HepG2 (cell line): ENCODE measurements around the gene WDFY1. TPM values are rescaled to one million over a fixed set of nuclear protein-coding genes. Genes with fewer than 3 reads are reported as not detected.

Experiments used
- ASH2L ChIP-seq: fragments of 300-600, 200-600 bp; sonication (generic); IDR thresholded peaks from 2 replicates; pipeline ENCODE4 v1.7.0; 2017; ENCODE audit warnings: low read depth, mild to moderate bottlenecking, moderate library complexity, mixed read lengths, low read length; ENCODE audit not compliant: insufficient read length
- BCL6 ChIP-seq: IDR thresholded peaks from 2 replicates; pipeline ENCODE4 v1.6.1; 2016; ENCODE audit warnings: missing genetic modification reagents, missing compliant biosample characterization
- HINFP ChIP-seq: sonication (generic); formaldehyde crosslinking; IDR thresholded peaks from 2 replicates; pipeline ENCODE4 v1.4.0; 2020; ENCODE audit warnings: low read depth, mild to moderate bottlenecking, missing genetic modification reagents
- ISL2 ChIP-seq: sonication (generic); formaldehyde crosslinking; IDR thresholded peaks from 2 replicates; pipeline ENCODE4 v1.5.0; 2020; ENCODE audit warnings: missing genetic modification reagents
- KDM1A ChIP-seq: IDR thresholded peaks from 2 replicates; pipeline ENCODE4 v1.6.1; 2016; ENCODE audit warnings: missing compliant biosample characterization
- KDM2A ChIP-seq: sonication (generic); formaldehyde crosslinking; IDR thresholded peaks from 2 replicates; pipeline ENCODE4 v1.4.0; 2020; ENCODE audit warnings: low read depth, missing genetic modification reagents, borderline replicate concordance
- MED13 ChIP-seq: sonication (generic); formaldehyde crosslinking; IDR thresholded peaks from 2 replicates; pipeline ENCODE4 v1.5.0; 2020; ENCODE audit warnings: missing genetic modification reagents
- MLLT10 ChIP-seq: sonication (generic); formaldehyde crosslinking; IDR thresholded peaks from 2 replicates; pipeline ENCODE4 v1.4.0; 2020; ENCODE audit warnings: missing genetic modification reagents
- PHF21A ChIP-seq: sonication (generic); formaldehyde crosslinking; IDR thresholded peaks from 2 replicates; pipeline ENCODE4 v1.5.0; 2020; ENCODE audit warnings: mild to moderate bottlenecking, missing genetic modification reagents
- TAF1 ChIP-seq: sonication (generic); formaldehyde crosslinking; IDR thresholded peaks from 2 replicates; pipeline ENCODE4 v1.4.0; 2020; ENCODE audit warnings: missing genetic modification reagents
- TFDP2 ChIP-seq: sonication (generic); formaldehyde crosslinking; IDR thresholded peaks from 2 replicates; pipeline ENCODE4 v1.4.0; 2020; ENCODE audit warnings: missing genetic modification reagents
- ZBTB20 ChIP-seq: sonication (generic); formaldehyde crosslinking; IDR thresholded peaks from 2 replicates; pipeline ENCODE4 v1.8.1; 2023; ENCODE audit warnings: missing genetic modification reagents, low read depth, mild to moderate bottlenecking, borderline replicate concordance
- polyA plus RNA-seq, 8 experiments: library from polyadenylated mRNA; depleted of rRNA in 3 of 8; stranded (reverse) in 7 of 8; unstranded in 1 of 8; fragments of >200 nt; fragmentation: Illumina TruSeq in 4 of 8; extraction: Trizol in 4 of 8; gene quantifications; 2 replicates each; pipeline versions ENCODE4 v1.2.1 to v1.2.3, GENCODE V29; 2011 to 2016; ENCODE audit warnings: low read depth in 4 of 8, missing spikeins in 1 of 8, mixed read lengths in 1 of 8; ENCODE audit not compliant: insufficient read depth in 1 of 8
- total RNA-seq, 5 experiments: library from RNA; depleted of rRNA; stranded (reverse); fragments of >200 nt; fragmentation: Illumina TruSeq; extraction: Trizol; gene quantifications; 2 replicates each; pipeline ENCODE4 v1.2.3, GENCODE V29; 2016; ENCODE audit warnings: low read depth in 1 of 5
- TF ChIP-seq, protein P1 (sequence below): sonication (generic); formaldehyde crosslinking; IDR thresholded peaks from one replicate; pipeline ENCODE4 v1.5.1; 2020; ENCODE audit warnings: mild to moderate bottlenecking, missing genetic modification reagents; ENCODE audit errors: not compliant biosample characterization
- TF ChIP-seq, protein P2 (sequence below): sonication (generic); formaldehyde crosslinking; IDR thresholded peaks from 2 replicates; pipeline ENCODE4 v1.4.0; 2020; ENCODE audit warnings: missing genetic modification reagents, borderline replicate concordance

The WDFY1 gene
- total and polyA plus RNA-seq, 2 of the 13 experiments (the other 11 are each of a cell fraction or from before 2014, with no cell fraction given): 77.0 to 78.4 TPM

DNA sequence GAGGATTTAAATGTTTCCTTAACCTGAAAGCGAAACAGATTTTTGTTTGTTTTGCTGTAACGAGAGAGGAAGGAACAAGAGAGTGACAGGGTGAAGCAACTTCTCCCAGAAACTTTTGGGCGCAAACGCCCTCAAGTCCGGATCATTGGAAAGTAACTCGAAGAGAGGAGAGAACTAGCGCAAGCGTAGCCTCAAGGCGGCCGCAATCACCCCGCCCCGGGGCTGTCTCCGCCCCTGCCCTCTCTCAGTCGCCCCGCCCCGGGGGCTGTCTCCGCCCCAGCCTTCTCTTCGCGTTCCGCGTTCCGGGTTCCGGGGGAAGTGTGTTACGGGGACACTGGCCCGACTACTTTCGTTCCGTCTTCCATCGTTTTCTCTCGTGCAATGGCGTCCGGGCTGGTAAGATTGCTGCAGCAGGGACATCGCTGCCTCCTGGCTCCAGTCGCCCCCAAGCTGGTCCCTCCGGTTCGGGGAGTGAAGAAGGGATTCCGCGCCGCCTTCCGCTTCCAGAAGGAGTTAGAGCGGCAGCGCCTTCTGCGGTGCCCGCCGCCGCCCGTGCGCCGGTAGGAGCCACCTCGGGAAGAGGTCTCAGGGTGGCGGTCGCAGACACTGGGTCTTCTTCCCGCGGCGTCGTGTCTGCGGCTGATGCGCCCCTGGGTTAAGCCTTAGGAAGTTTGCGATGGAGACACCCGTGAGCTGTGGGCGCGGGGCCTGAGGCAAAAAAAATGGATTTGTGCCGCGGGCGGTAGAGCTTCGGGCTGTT is 12.1 kb upstream of the WDFY1 start, which contains the start of gene MRPL44 (continued):
- TF ChIP-seq, protein P1, sequence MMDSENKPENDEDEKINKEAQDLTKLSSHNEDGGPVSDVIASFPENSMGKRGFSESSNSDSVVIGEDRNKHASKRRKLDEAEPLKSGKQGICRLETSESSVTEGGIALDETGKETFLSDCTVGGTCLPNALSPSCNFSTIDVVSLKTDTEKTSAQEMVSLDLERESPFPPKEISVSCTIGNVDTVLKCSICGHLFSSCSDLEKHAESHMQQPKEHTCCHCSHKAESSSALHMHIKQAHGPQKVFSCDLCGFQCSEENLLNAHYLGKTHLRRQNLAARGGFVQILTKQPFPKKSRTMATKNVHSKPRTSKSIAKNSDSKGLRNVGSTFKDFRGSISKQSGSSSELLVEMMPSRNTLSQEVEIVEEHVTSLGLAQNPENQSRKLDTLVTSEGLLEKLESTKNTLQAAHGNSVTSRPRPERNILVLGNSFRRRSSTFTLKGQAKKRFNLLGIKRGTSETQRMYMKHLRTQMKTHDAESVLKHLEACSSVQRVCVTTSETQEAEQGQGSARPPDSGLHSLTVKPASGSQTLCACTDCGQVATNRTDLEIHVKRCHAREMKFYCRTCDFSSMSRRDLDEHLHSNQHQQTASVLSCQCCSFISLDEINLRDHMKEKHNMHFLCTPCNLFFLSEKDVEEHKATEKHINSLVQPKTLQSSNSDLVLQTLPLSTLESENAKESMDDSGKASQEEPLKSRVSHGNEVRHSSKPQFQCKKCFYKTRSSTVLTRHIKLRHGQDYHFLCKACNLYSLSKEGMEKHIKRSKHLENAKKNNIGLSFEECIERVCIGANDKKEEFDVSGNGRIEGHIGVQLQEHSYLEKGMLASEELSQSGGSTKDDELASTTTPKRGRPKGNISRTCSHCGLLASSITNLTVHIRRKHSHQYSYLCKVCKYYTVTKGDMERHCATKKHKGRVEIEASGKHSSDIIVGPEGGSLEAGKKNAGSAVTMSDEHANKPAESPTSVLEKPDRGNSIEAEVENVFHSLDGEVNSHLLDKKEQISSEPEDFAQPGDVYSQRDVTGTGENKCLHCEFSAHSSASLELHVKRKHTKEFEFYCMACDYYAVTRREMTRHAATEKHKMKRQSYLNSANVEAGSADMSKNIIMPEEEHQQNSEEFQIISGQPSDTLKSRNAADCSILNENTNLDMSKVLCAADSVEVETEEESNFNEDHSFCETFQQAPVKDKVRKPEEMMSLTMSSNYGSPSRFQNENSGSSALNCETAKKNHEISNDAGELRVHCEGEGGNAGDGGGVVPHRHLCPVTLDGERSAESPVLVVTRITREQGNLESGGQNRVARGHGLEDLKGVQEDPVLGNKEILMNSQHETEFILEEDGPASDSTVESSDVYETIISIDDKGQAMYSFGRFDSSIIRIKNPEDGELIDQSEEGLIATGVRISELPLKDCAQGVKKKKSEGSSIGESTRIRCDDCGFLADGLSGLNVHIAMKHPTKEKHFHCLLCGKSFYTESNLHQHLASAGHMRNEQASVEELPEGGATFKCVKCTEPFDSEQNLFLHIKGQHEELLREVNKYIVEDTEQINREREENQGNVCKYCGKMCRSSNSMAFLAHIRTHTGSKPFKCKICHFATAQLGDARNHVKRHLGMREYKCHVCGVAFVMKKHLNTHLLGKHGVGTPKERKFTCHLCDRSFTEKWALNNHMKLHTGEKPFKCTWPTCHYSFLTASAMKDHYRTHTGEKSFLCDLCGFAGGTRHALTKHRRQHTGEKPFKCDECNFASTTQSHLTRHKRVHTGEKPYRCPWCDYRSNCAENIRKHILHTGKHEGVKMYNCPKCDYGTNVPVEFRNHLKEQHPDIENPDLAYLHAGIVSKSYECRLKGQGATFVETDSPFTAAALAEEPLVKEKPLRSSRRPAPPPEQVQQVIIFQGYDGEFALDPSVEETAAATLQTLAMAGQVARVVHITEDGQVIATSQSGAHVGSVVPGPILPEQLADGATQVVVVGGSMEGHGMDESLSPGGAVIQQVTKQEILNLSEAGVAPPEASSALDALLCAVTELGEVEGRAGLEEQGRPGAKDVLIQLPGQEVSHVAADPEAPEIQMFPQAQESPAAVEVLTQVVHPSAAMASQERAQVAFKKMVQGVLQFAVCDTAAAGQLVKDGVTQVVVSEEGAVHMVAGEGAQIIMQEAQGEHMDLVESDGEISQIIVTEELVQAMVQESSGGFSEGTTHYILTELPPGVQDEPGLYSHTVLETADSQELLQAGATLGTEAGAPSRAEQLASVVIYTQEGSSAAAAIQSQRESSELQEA (CRISPR knock-in tag): peak; percentile 99
- TF ChIP-seq, protein P2, sequence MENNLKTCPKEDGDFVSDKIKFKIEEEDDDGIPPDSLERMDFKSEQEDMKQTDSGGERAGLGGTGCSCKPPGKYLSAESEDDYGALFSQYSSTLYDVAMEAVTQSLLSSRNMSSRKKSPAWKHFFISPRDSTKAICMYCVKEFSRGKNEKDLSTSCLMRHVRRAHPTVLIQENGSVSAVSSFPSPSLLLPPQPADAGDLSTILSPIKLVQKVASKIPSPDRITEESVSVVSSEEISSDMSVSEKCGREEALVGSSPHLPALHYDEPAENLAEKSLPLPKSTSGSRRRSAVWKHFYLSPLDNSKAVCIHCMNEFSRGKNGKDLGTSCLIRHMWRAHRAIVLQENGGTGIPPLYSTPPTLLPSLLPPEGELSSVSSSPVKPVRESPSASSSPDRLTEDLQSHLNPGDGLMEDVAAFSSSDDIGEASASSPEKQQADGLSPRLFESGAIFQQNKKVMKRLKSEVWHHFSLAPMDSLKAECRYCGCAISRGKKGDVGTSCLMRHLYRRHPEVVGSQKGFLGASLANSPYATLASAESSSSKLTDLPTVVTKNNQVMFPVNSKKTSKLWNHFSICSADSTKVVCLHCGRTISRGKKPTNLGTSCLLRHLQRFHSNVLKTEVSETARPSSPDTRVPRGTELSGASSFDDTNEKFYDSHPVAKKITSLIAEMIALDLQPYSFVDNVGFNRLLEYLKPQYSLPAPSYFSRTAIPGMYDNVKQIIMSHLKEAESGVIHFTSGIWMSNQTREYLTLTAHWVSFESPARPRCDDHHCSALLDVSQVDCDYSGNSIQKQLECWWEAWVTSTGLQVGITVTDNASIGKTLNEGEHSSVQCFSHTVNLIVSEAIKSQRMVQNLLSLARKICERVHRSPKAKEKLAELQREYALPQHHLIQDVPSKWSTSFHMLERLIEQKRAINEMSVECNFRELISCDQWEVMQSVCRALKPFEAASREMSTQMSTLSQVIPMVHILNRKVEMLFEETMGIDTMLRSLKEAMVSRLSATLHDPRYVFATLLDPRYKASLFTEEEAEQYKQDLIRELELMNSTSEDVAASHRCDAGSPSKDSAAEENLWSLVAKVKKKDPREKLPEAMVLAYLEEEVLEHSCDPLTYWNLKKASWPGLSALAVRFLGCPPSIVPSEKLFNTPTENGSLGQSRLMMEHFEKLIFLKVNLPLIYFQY (CRISPR knock-in tag): peak; percentile 97
- TF ChIP-seq MED13 (CRISPR knock-in tag): peak; percentile 92
- peak; percentile 99 for TF ChIP-seq TAF1 (CRISPR knock-in tag)
- TF ChIP-seq KDM1A (CRISPR knock-in tag): peak; percentile 78
- TF ChIP-seq MLLT10 (CRISPR knock-in tag): 0 out of 2 replicates have a peak, but pooled peaks have one; percentile 46
- TF ChIP-seq PHF21A: peak; percentile 92
- TF ChIP-seq BCL6 (CRISPR knock-in tag): peak; percentile 85
- TF ChIP-seq HINFP: peak; percentile 92; the same call in 1 of the 2 replicates
- TF ChIP-seq ASH2L: peak; percentile 100
- TF ChIP-seq KDM2A: peak; percentile 100
- peak; percentile 93 for TF ChIP-seq ISL2
- peak; percentile 75 for TF ChIP-seq TFDP2
- TF ChIP-seq ZBTB20 (CRISPR knock-in tag): peak; percentile 97
